MM.1S (cell line): Measurements from ENCODE around the gene CAPS.
"Not testable (repeated sequence)": the region's sequence is repeated elsewhere in the genome, so short reads cannot be mapped to it uniquely, and the experiment has no call there.

Source experiments
- DNase-seq: peaks from one replicate; pipeline ENCODE4 v3.0.0-alpha.2; 2015
- H2AFZ ChIP-seq: fragments of 300-600 bp; sonication (generic); 2 replicates; pipeline ENCODE4 v1.6.0; 2016; ENCODE audit warnings: antibody characterized with exemption, low read length
- H3F3A ChIP-seq: fragments of 300-600 bp; sonication (generic); 2 replicates; pipeline ENCODE4 v1.6.1; 2016; ENCODE audit warnings: mild to moderate bottlenecking, antibody characterized with exemption, low read length, moderate library complexity, mixed read lengths; ENCODE audit not compliant: insufficient read depth
- H3K27ac ChIP-seq: fragments of 300-600 bp; sonication (generic); 2 replicates; pipeline ENCODE4 v1.5.1; 2016; ENCODE audit warnings: mild to moderate bottlenecking, low read length
- H3K27me3 ChIP-seq: fragments of 300-600 bp; sonication (generic); replicated peaks from 2 replicates; pipeline ENCODE4 v1.6.0; 2016; ENCODE audit warnings: low read length; ENCODE audit not compliant: insufficient read depth
- H3K36me3 ChIP-seq: fragments of 300-600 bp; sonication (generic); replicated peaks from 2 replicates; pipeline ENCODE4 v1.6.1; 2016; ENCODE audit warnings: mild to moderate bottlenecking, low read length, mixed read lengths; ENCODE audit not compliant: insufficient read depth
- H3K4me1 ChIP-seq: fragments of 300-600 bp; sonication (generic); 2 replicates; pipeline ENCODE4 v1.6.1; 2016; ENCODE audit warnings: low read length, mixed read lengths
- H3K4me2 ChIP-seq: fragments of 300-600 bp; sonication (generic); 2 replicates; pipeline ENCODE4 v1.6.0; 2016; ENCODE audit warnings: low read depth, low read length
- H3K4me3 ChIP-seq: fragments of 300-600 bp; sonication (generic); 2 replicates; pipeline ENCODE4 v1.5.1; 2016; ENCODE audit warnings: low read length, mixed read lengths
- H3K79me2 ChIP-seq: fragments of 300-600 bp; sonication (generic); 2 replicates; pipeline ENCODE4 v1.6.1; 2016; ENCODE audit warnings: mixed run types, low read length, mixed read lengths
- H3K9ac ChIP-seq: fragments of 300-600 bp; sonication (generic); 2 replicates; pipeline ENCODE4 v1.6.1; 2016; ENCODE audit warnings: low read length, mixed read lengths
- H3K9me2 ChIP-seq: fragments of 300-600 bp; sonication (generic); replicated peaks from 2 replicates; pipeline ENCODE4 v1.6.1; 2016; ENCODE audit warnings: mild to moderate bottlenecking, low read length, mixed read lengths; ENCODE audit not compliant: insufficient read depth
- H3K9me3 ChIP-seq: fragments of 300-600 bp; sonication (generic); replicated peaks from 2 replicates; pipeline ENCODE4 v1.6.1; 2016; ENCODE audit warnings: mild to moderate bottlenecking, low read length, mixed read lengths; ENCODE audit not compliant: insufficient read depth
- H4K20me1 ChIP-seq: fragments of 300-600 bp; sonication (generic); 2 replicates; pipeline ENCODE4 v1.6.1; 2016; ENCODE audit warnings: mild to moderate bottlenecking, low read length, moderate library complexity, mixed read lengths; ENCODE audit not compliant: insufficient read depth
- EZH2 ChIP-seq: fragments of 300-600 bp; sonication (generic); optimal IDR thresholded peaks from 2 replicates; pipeline ENCODE3; 2017; ENCODE audit warnings: low read depth, mild to moderate bottlenecking, antibody characterized with exemption, low read length, mixed read lengths
- EZH2phosphoT487 ChIP-seq: fragments of 300-600 bp; sonication (generic); IDR thresholded peaks from 2 replicates; pipeline ENCODE4 v1.6.1; 2018; ENCODE audit warnings: antibody characterized with exemption, low read length
- TF ChIP-seq, protein P1 (sequence below): fragments of 300-600 bp; sonication (generic); IDR thresholded peaks from 2 replicates; pipeline ENCODE4 v1.5.1; 2016; ENCODE audit warnings: antibody characterized with exemption, low read length, mixed read lengths

Gene CAPS

DNA sequence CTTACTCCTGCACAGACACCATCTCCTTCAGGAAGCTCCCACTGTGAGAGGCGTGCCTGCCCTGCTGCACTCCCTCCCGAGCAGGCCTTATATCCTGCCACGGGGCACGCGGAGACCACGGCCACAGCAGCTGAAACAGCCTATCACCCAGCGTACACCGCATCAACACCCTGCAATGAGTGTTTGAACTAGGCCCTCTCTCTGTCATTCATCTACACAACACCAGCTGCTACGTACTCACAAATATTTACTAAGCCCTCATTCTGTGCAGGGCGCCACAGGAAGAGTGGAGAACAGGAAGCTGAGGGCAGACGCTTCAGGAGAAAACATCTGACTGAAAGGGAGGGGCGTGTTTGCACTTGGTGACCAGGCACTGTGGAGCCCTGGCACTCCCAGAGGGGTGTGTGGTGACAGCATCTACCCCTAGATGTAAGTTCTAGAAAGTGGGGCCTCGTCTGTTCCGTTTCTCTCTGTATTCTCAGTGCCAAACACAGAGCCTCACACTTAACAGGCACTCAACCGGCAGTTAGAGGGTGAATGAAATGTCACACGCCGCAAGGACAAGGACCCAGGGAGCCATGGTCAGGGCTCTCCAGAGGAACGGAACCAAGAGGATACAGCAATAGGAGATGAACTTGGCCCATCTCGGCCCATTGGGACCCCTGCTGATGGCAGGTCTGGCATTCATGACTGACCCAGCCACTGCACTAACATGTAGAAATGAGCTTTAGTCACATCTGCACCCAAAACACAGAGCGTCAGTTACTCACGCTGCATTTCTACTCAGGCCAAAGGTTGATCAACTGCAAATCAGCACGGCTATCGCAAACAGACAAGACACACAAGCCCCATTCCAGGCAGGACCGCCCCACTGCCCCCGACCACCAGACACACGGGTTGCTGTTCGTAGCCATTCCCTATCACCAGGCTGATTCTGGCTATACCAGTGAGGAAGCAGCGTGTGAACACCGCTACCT, 48.2 kb downstream of the CAPS start:
- Histone ChIP-seq H3K9me2 (no peaks in the 10 kb centered on the region), H3K9ac (no peak overlapping the region), H3F3A (no peaks in the 10 kb centered on the region), H3K4me2 (no peak overlapping the region), H3K9me3 (no peaks in the 10 kb centered on the region), H3K4me1 (peaks cover 2% of the 10 kb centered on the region; the same call in 1 of the 2 replicates), H3K27ac (no peak overlapping the region), H3K36me3 (0 out of 2 replicates have a peak, but pooled peaks cover 7% of the 10 kb centered on the region), H3K79me2 (peaks cover 99% of the 10 kb centered on the region), H3K27me3 (no peaks in the 10 kb centered on the region), H2AFZ (no peak overlapping the region), H3K4me3 (no peak overlapping the region), H4K20me1 (peaks cover 78% of the 10 kb centered on the region)
- TF ChIP-seq, protein P1, sequence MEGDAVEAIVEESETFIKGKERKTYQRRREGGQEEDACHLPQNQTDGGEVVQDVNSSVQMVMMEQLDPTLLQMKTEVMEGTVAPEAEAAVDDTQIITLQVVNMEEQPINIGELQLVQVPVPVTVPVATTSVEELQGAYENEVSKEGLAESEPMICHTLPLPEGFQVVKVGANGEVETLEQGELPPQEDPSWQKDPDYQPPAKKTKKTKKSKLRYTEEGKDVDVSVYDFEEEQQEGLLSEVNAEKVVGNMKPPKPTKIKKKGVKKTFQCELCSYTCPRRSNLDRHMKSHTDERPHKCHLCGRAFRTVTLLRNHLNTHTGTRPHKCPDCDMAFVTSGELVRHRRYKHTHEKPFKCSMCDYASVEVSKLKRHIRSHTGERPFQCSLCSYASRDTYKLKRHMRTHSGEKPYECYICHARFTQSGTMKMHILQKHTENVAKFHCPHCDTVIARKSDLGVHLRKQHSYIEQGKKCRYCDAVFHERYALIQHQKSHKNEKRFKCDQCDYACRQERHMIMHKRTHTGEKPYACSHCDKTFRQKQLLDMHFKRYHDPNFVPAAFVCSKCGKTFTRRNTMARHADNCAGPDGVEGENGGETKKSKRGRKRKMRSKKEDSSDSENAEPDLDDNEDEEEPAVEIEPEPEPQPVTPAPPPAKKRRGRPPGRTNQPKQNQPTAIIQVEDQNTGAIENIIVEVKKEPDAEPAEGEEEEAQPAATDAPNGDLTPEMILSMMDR, result no peak
- TF ChIP-seq EZH2phosphoT487 (no peak), EZH2 (no peak)
- DNase-seq, result no peak

DNA sequence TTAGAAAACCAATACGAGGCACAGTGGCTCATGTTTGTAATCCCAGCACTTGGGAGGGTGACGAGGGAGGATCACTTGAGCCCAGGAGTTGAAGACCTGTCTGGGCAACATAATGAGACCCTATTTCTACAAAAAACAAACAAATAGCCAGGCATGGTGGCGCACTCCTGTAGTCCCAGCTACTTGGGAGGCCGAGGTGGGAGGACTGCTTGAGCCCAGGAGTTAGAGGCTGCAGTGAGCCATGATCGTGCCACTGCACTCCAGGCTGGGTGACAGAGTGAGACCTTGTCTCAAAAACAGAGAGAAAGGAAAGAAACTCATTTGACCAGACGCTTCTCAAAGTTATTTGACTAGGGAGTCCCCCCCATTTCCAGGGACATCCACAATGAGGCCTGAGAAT, 49.2 kb downstream of the CAPS start:
- not testable (repeated sequence) for H3K4me2 ChIP-seq, H3K27me3 ChIP-seq, H2AFZ ChIP-seq, H3F3A ChIP-seq, H3K9ac ChIP-seq, H3K36me3 ChIP-seq, H3K27ac ChIP-seq, H3K9me3 ChIP-seq, DNase-seq, H3K4me3 ChIP-seq, H3K9me2 ChIP-seq
- Histone ChIP-seq H3K4me1 (peaks cover 12% of the 10 kb centered on the region), H3K79me2 (peaks cover 99% of the 10 kb centered on the region), H4K20me1 (peaks cover 76% of the 10 kb centered on the region)

DNA sequence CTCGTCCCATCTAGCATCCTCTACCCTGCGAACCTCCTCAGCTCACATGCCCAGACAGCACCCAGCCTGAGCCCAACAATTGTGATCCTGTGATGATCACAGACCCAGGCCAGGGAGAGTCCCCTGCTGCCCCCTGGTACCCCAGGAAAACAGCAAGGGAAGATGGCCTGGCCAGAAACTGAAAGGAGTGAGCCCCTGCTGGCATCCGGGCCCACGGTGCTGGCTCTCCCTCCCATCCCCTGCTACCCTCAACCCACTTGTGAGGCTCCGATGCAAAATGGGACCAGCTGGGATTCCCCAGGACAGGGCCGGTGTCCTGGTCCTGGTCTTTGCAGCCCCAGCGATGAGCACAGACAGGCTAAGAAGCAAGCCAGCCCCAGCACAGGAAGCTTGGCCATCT, 49.8 kb downstream of the CAPS start:
- Histone ChIP-seq H3K4me3 (no peak overlapping the region), H3K9ac (no peak overlapping the region), H3K4me1 (peaks cover 18% of the 10 kb centered on the region), H3K9me3 (no peaks in the 10 kb centered on the region), H3K9me2 (no peaks in the 10 kb centered on the region), H3K27me3 (no peaks in the 10 kb centered on the region), H3K79me2 (peaks cover 99% of the 10 kb centered on the region), H3K36me3 (0 out of 2 replicates have a peak, but pooled peaks cover 3% of the 10 kb centered on the region), H3K4me2 (no peak overlapping the region), H3F3A (peaks cover 15% of the 10 kb centered on the region), H2AFZ (no peak overlapping the region), H4K20me1 (peaks cover 71% of the 10 kb centered on the region), H3K27ac (no peak overlapping the region)
- DNase-seq, result no peak
- no peak for TF ChIP-seq EZH2phosphoT487
- TF ChIP-seq, protein P1, result no peak
- no peak for TF ChIP-seq EZH2
